K562 (cell line): Measurements from ENCODE around the gene CBLC. TPM values are rescaled to one million over a fixed set of nuclear protein-coding genes. Genes with fewer than 3 reads are reported as not detected.

Experiments
- ETV5 ChIP-seq: sonication (generic); formaldehyde crosslinking; IDR thresholded peaks from 2 replicates; pipeline ENCODE4 v1.4.0; 2020; ENCODE audit warnings: low read depth, mild to moderate bottlenecking, missing genetic modification reagents
- NCOA4 ChIP-seq: fragments of 450-650 bp; IDR thresholded peaks from 2 replicates; pipeline ENCODE4 v1.6.1; 2018; ENCODE audit warnings: mild to moderate bottlenecking; ENCODE audit not compliant: partially characterized antibody
- PCBP2 ChIP-seq: fragments of 200-400 bp; formaldehyde crosslinking; IDR thresholded peaks from 2 replicates; pipeline ENCODE4 v1.6.1; 2018; ENCODE audit warnings: low read length, low read depth, mild to moderate bottlenecking, moderate library complexity; ENCODE audit not compliant: poor library complexity, severe bottlenecking
- POLR2A ChIP-seq: fragments of 450-650 bp; conservative IDR thresholded peaks from 2 replicates; pipeline ENCODE4 v1.6.1; 2016
- YBX1 ChIP-seq: fragments of 450-650 bp; IDR thresholded peaks from 2 replicates; pipeline ENCODE4 v1.7.1; 2016; ENCODE audit warnings: mild to moderate bottlenecking
- ZBTB17 ChIP-seq: fragments of 450-650 bp; formaldehyde crosslinking; IDR thresholded peaks from 2 replicates; pipeline ENCODE4 v1.4.0; 2020; ENCODE audit warnings: mild to moderate bottlenecking
- ZC3H11A ChIP-seq: IDR thresholded peaks from 2 replicates; pipeline ENCODE4 v1.6.1; 2012; ENCODE audit warnings: low read depth, low read length, improper control_type of control experiment
- ZNF311 ChIP-seq: fragments of 250-450 bp; sonication (Bioruptor Pico); IDR thresholded peaks from 2 replicates; pipeline ENCODE4 v1.4.0; 2020; ENCODE audit warnings: mild to moderate bottlenecking, moderate library complexity
- ZNF561 ChIP-seq: fragments of 450-650 bp; formaldehyde crosslinking; conservative IDR thresholded peaks from 2 replicates; pipeline ENCODE4 v1.4.0; 2020; ENCODE audit warnings: mild to moderate bottlenecking, moderate library complexity
- ZNF584 ChIP-seq: fragments of 200-800 bp; sonication (Bioruptor generic); IDR thresholded peaks from 2 replicates; pipeline ENCODE4 v1.6.1; 2016; ENCODE audit warnings: low read depth, mild to moderate bottlenecking, missing genetic modification characterization, missing compliant biosample characterization
- polyA plus RNA-seq, 8 experiments: library from polyadenylated mRNA; depleted of rRNA in 4 of 8; stranded (reverse) in 5 of 8; unstranded in 3 of 8; fragments of >200 nt; fragmentation: Nextera tagmentation in 2 of 8; fragmentation: Illumina TruSeq in 1 of 8; extraction: Ambion mirVana in 2 of 8; extraction: Trizol in 1 of 8; gene quantifications; 2 replicates each; pipeline versions ENCODE4 v1.2.1 to v1.2.3, GENCODE V29; 2011 to 2014; ENCODE audit warnings: inconsistent platforms in 1 of 8, missing spikeins in 1 of 8
- total RNA-seq, 7 experiments: library from RNA; depleted of rRNA in 6 of 7; stranded (reverse); fragments of >200 nt in 6 of 7; fragmentation: Illumina TruSeq in 2 of 7; extraction: Trizol in 2 of 7; gene quantifications; 2 replicates each; pipeline versions ENCODE4 v1.2.1 to v1.2.3, GENCODE V29; 2011 to 2021; ENCODE audit warnings: low replicate concordance in 1 of 7
- TF ChIP-seq, protein P1 (sequence below): sonication (generic); formaldehyde crosslinking; IDR thresholded peaks from 2 replicates; pipeline ENCODE4 v1.9.0; 2022; ENCODE audit warnings: mild to moderate bottlenecking, missing genetic modification reagents
- TF ChIP-seq, protein P2 (sequence below): IDR thresholded peaks from 2 replicates; pipeline ENCODE4 v1.6.1; 2014; ENCODE audit warnings: antibody characterized with exemption
- TF ChIP-seq, protein P3 (sequence below), 2 experiments: fragments of 450-650 bp; IDR thresholded peaks; 2 replicates each; pipeline ENCODE4 v1.6.1; 2018; ENCODE audit warnings: mild to moderate bottlenecking in 2 of 2, low read depth in 1 of 2; ENCODE audit not compliant: partially characterized antibody in 2 of 2
- TF ChIP-seq, protein P4 (sequence below): fragments of 250-450 bp; sonication (Bioruptor Pico); IDR thresholded peaks from 2 replicates; pipeline ENCODE4 v1.8.0; 2022; ENCODE audit warnings: moderate library complexity, mild to moderate bottlenecking, inconsistent platforms
- TF ChIP-seq, protein P5 (sequence below): sonication (generic); formaldehyde crosslinking; IDR thresholded peaks from 2 replicates; pipeline ENCODE4 v1.8.0; 2023; ENCODE audit warnings: missing genetic modification reagents, mild to moderate bottlenecking, borderline replicate concordance

The CBLC gene
- total and polyA plus RNA-seq, 9 of the 15 experiments (the other 6 are each of a cell fraction or from before 2014, with no cell fraction given) = 0.09 TPM; not detected in 8

DNA sequence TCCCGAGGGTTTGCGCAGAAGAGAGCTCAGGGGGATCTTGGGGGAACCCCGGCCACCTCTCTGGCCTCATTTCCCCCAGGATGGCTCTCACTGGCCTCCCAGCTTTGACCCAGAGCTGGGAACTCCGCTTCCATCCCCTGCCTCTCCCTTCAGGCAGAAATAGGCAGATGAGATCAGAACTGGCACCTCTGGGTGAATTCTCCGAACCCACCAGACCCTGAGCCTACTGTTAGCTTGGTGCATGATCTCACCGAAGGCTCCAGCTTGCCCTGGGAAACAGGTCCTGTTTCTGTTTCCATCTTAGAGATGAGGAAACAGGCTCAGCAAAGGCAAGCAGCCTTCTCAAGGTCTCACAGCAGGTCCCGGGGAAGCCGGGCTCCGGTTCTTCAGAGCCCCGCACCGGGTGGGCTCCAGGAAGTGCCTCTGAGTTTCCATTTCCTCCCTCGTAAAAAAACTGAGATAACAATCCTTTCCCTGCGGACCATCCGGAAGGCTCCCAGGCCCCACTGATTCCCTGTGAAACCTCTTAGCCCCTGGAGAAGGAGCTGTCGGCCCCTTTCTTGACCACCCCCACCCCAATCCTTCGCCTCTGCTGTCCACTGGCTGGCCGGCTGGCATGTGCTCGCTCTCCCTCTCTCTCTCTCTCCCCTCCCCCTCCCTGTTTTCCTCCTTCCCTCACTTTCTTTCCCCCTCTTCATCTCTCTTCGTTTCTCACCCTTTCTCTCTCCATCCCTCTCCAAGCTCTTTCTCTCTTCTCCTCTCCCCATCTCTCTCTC, 70.5 kb downstream of the CBLC start (continued):
- TF ChIP-seq, protein P1, sequence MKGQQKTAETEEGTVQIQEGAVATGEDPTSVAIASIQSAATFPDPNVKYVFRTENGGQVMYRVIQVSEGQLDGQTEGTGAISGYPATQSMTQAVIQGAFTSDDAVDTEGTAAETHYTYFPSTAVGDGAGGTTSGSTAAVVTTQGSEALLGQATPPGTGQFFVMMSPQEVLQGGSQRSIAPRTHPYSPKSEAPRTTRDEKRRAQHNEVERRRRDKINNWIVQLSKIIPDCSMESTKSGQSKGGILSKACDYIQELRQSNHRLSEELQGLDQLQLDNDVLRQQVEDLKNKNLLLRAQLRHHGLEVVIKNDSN (CRISPR knock-in tag) = no peak
- no peak for TF ChIP-seq ZNF311 (CRISPR knock-in tag)
- TF ChIP-seq ZNF584 = no peak
- TF ChIP-seq ETV5 (CRISPR knock-in tag) = no peak
- TF ChIP-seq, protein P2, sequence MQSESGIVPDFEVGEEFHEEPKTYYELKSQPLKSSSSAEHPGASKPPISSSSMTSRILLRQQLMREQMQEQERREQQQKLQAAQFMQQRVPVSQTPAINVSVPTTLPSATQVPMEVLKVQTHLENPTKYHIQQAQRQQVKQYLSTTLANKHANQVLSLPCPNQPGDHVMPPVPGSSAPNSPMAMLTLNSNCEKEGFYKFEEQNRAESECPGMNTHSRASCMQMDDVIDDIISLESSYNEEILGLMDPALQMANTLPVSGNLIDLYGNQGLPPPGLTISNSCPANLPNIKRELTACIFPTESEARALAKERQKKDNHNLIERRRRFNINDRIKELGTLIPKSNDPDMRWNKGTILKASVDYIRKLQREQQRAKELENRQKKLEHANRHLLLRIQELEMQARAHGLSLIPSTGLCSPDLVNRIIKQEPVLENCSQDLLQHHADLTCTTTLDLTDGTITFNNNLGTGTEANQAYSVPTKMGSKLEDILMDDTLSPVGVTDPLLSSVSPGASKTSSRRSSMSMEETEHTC = no peak
- no peak for TF ChIP-seq POLR2A
- TF ChIP-seq ZBTB17 (CRISPR knock-in tag) = no peak
- TF ChIP-seq, protein P3, sequence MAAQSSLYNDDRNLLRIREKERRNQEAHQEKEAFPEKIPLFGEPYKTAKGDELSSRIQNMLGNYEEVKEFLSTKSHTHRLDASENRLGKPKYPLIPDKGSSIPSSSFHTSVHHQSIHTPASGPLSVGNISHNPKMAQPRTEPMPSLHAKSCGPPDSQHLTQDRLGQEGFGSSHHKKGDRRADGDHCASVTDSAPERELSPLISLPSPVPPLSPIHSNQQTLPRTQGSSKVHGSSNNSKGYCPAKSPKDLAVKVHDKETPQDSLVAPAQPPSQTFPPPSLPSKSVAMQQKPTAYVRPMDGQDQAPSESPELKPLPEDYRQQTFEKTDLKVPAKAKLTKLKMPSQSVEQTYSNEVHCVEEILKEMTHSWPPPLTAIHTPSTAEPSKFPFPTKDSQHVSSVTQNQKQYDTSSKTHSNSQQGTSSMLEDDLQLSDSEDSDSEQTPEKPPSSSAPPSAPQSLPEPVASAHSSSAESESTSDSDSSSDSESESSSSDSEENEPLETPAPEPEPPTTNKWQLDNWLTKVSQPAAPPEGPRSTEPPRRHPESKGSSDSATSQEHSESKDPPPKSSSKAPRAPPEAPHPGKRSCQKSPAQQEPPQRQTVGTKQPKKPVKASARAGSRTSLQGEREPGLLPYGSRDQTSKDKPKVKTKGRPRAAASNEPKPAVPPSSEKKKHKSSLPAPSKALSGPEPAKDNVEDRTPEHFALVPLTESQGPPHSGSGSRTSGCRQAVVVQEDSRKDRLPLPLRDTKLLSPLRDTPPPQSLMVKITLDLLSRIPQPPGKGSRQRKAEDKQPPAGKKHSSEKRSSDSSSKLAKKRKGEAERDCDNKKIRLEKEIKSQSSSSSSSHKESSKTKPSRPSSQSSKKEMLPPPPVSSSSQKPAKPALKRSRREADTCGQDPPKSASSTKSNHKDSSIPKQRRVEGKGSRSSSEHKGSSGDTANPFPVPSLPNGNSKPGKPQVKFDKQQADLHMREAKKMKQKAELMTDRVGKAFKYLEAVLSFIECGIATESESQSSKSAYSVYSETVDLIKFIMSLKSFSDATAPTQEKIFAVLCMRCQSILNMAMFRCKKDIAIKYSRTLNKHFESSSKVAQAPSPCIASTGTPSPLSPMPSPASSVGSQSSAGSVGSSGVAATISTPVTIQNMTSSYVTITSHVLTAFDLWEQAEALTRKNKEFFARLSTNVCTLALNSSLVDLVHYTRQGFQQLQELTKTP (IDR thresholded peaks at IDR 0.05; ENCODE audit: low read depth in 1 of 2, partially characterized antibody in 2 of 2) = peak in 1 of 2 experiments; percentile 39
- TF ChIP-seq, protein P4, sequence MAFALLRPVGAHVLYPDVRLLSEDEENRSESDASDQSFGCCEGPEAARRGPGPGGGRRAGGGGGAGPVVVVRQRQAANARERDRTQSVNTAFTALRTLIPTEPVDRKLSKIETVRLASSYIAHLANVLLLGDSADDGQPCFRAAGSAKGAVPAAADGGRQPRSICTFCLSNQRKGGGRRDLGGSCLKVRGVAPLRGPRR (CRISPR knock-in tag) = no peak
- TF ChIP-seq PCBP2 = no peak
- TF ChIP-seq YBX1 = no peak
- no peak for TF ChIP-seq ZC3H11A
- TF ChIP-seq ZNF561 (CRISPR knock-in tag) = no peak
- TF ChIP-seq NCOA4 = no peak
- TF ChIP-seq, protein P5, sequence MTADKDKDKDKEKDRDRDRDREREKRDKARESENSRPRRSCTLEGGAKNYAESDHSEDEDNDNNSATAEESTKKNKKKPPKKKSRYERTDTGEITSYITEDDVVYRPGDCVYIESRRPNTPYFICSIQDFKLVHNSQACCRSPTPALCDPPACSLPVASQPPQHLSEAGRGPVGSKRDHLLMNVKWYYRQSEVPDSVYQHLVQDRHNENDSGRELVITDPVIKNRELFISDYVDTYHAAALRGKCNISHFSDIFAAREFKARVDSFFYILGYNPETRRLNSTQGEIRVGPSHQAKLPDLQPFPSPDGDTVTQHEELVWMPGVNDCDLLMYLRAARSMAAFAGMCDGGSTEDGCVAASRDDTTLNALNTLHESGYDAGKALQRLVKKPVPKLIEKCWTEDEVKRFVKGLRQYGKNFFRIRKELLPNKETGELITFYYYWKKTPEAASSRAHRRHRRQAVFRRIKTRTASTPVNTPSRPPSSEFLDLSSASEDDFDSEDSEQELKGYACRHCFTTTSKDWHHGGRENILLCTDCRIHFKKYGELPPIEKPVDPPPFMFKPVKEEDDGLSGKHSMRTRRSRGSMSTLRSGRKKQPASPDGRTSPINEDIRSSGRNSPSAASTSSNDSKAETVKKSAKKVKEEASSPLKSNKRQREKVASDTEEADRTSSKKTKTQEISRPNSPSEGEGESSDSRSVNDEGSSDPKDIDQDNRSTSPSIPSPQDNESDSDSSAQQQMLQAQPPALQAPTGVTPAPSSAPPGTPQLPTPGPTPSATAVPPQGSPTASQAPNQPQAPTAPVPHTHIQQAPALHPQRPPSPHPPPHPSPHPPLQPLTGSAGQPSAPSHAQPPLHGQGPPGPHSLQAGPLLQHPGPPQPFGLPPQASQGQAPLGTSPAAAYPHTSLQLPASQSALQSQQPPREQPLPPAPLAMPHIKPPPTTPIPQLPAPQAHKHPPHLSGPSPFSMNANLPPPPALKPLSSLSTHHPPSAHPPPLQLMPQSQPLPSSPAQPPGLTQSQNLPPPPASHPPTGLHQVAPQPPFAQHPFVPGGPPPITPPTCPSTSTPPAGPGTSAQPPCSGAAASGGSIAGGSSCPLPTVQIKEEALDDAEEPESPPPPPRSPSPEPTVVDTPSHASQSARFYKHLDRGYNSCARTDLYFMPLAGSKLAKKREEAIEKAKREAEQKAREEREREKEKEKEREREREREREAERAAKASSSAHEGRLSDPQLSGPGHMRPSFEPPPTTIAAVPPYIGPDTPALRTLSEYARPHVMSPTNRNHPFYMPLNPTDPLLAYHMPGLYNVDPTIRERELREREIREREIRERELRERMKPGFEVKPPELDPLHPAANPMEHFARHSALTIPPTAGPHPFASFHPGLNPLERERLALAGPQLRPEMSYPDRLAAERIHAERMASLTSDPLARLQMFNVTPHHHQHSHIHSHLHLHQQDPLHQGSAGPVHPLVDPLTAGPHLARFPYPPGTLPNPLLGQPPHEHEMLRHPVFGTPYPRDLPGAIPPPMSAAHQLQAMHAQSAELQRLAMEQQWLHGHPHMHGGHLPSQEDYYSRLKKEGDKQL (CRISPR knock-in tag) = 0 out of 2 replicates have a peak, but pooled peaks have one; percentile 51
